GM19193 (cell line): ENCODE measurements around the gene SAA4.

ENCODE experiments used
- POLR2A ChIP-seq: IDR thresholded peaks from 4 replicates; pipeline ENCODE4 v1.6.1; 2011; ENCODE audit not compliant: insufficient read depth, insufficient read length; ENCODE audit errors: extremely low read depth

SAA4 gene

GRCh38 chr11:18204220-18204619, 32.4 kb downstream of the SAA4 start:
- no peak for TF ChIP-seq POLR2A

- no peak for TF ChIP-seq POLR2A
Observed at GRCh38 chr11:18203723-18204122, 32.9 kb downstream of the SAA4 start.

GRCh38 chr11:18196532-18196931, 40.1 kb downstream of the SAA4 start:
- no peak for TF ChIP-seq POLR2A

- TF ChIP-seq POLR2A: no peak
Observed at GRCh38 chr11:18193010-18193409, 43.6 kb downstream of the SAA4 start.

- no peak for TF ChIP-seq POLR2A
Observed at GRCh38 chr11:18191376-18191775, 45.2 kb downstream of the SAA4 start.

GRCh38 chr11:18188796-18189195, 47.8 kb downstream of the SAA4 start:
- no peak for TF ChIP-seq POLR2A
